Neural cell (in vitro differentiated cells): ENCODE data around the gene KCNH5. TPM values are rescaled to one million over a fixed set of nuclear protein-coding genes. Genes with fewer than 3 reads are reported as not detected.

Source experiments
- H2AFZ ChIP-seq: fragments of 200-600, 300-800 bp; sonication (generic), shearing (Covaris generic); 2 replicates; pipeline ENCODE4 v1.6.0; 2014; ENCODE audit warnings: low read depth, mild to moderate bottlenecking, antibody characterized with exemption, low read length, moderate library complexity
- H3F3A ChIP-seq: fragments of 200-600 bp; shearing (Covaris generic); 2 replicates; pipeline ENCODE4 v1.6.1; 2016; ENCODE audit warnings: mild to moderate bottlenecking, moderate library complexity, mixed read lengths, antibody characterized with exemption, low read length; ENCODE audit not compliant: insufficient read depth, poor library complexity, severe bottlenecking
- H3K27ac ChIP-seq: fragments of 200-600, 300-800 bp; sonication (generic), shearing (Covaris generic); 2 replicates; pipeline ENCODE4 v1.5.1; 2014; ENCODE audit warnings: mild to moderate bottlenecking, low read length, moderate library complexity
- H3K27me3 ChIP-seq: fragments of 300-800, 200-600 bp; sonication (generic), shearing (Covaris generic); 2 replicates; pipeline ENCODE4 v1.6.0; 2014; ENCODE audit warnings: mild to moderate bottlenecking, low read depth, low read length, moderate library complexity; ENCODE audit not compliant: insufficient read depth
- H3K36me3 ChIP-seq: fragments of 300-800, 200-600 bp; sonication (generic), shearing (Covaris generic); 2 replicates; pipeline ENCODE4 v1.5.1; 2014; ENCODE audit warnings: mild to moderate bottlenecking, antibody characterized with exemption, low read length, moderate library complexity; ENCODE audit not compliant: insufficient read depth
- H3K4me2 ChIP-seq: fragments of 300-800, 200-600 bp; sonication (generic), shearing (Covaris generic); 2 replicates; pipeline ENCODE4 v1.6.0; 2014; ENCODE audit warnings: mild to moderate bottlenecking, low read length
- H3K4me3 ChIP-seq: fragments of 300-800, 200-600 bp; sonication (generic), shearing (Covaris generic); 2 replicates; pipeline ENCODE4 v1.5.1; 2014; ENCODE audit warnings: mild to moderate bottlenecking, low read length, moderate library complexity
- H3K79me2 ChIP-seq: fragments of 200-600 bp; shearing (Covaris generic); replicated peaks from 2 replicates; pipeline ENCODE4 v1.6.0; 2014; ENCODE audit warnings: mild to moderate bottlenecking, low read length, moderate library complexity; ENCODE audit not compliant: insufficient read depth
- H3K9ac ChIP-seq: fragments of 300-800, 200-600 bp; sonication (generic), shearing (Covaris generic); 2 replicates; pipeline ENCODE4 v1.6.1; 2016; ENCODE audit warnings: mild to moderate bottlenecking, low read length, mixed read lengths
- H3K9me2 ChIP-seq: fragments of 200-600 bp; shearing (Covaris generic); 2 replicates; pipeline ENCODE4 v1.6.1; 2016; ENCODE audit warnings: mild to moderate bottlenecking, low read length, mixed read lengths; ENCODE audit not compliant: insufficient read depth
- H3K9me3 ChIP-seq: fragments of 200-600, 300-800 bp; sonication (generic), shearing (Covaris generic); 2 replicates; pipeline ENCODE4 v1.6.1; 2016; ENCODE audit warnings: mild to moderate bottlenecking, mixed run types, low read length, moderate library complexity, mixed read lengths
- H4K20me1 ChIP-seq: fragments of 200-600 bp; shearing (Covaris generic); 2 replicates; pipeline ENCODE4 v1.6.1; 2016; ENCODE audit warnings: mild to moderate bottlenecking, mixed run types; ENCODE audit not compliant: insufficient read depth
- EP300 ChIP-seq: fragments of 450-650 bp; conservative IDR thresholded peaks from 2 replicates; pipeline ENCODE4 v1.6.1; 2014; ENCODE audit warnings: antibody characterized with exemption, mild to moderate bottlenecking, moderate library complexity; ENCODE audit not compliant: poor library complexity, severe bottlenecking
- EZH2 ChIP-seq: fragments of 200-600, 300-800 bp; shearing (Covaris generic), sonication (generic); IDR thresholded peaks from 2 replicates; pipeline ENCODE4 v1.6.1; 2014; ENCODE audit warnings: antibody characterized with exemption, low read length, borderline replicate concordance, mild to moderate bottlenecking; ENCODE audit not compliant: insufficient read depth, poor library complexity, severe bottlenecking
- MXI1 ChIP-seq: fragments of 450-650 bp; conservative IDR thresholded peaks from 2 replicates; pipeline ENCODE4 v1.6.1; 2014; ENCODE audit warnings: antibody characterized with exemption, mild to moderate bottlenecking; ENCODE audit not compliant: poor library complexity, severe bottlenecking
- POLR2AphosphoS5 ChIP-seq: IDR thresholded peaks from 2 replicates; pipeline ENCODE4 v1.6.1; 2012
- RAD21 ChIP-seq: fragments of 450-650 bp; conservative IDR thresholded peaks from 2 replicates; pipeline ENCODE4 v1.6.1; 2014; ENCODE audit warnings: antibody characterized with exemption, mild to moderate bottlenecking, moderate library complexity
- REST ChIP-seq: IDR thresholded peaks from 2 replicates; pipeline ENCODE4 v1.6.1; 2012; ENCODE audit warnings: borderline replicate concordance
- SMC3 ChIP-seq: fragments of 450-650 bp; conservative IDR thresholded peaks from 2 replicates; pipeline ENCODE4 v1.6.1; 2014; ENCODE audit warnings: antibody characterized with exemption, mild to moderate bottlenecking, moderate library complexity; ENCODE audit not compliant: poor library complexity
- TAF1 ChIP-seq: IDR thresholded peaks from 2 replicates; pipeline ENCODE4 v1.6.1; 2012; ENCODE audit warnings: low read depth
- polyA plus RNA-seq: library from polyadenylated mRNA; depleted of rRNA; stranded (reverse); fragments of >200 nt; gene quantifications from 2 replicates; pipeline ENCODE4 v1.2.3, GENCODE V29; 2014
- TF ChIP-seq, protein P1 (sequence below): fragments of 450-650 bp; IDR thresholded peaks from 2 replicates; pipeline ENCODE4 v1.5.1; 2014; ENCODE audit warnings: antibody characterized with exemption, mild to moderate bottlenecking, moderate library complexity; ENCODE audit not compliant: poor library complexity, severe bottlenecking

KCNH5 gene
- polyA plus RNA-seq, 1 donor from 2014 or later, result 0.95 TPM

- Histone ChIP-seq H3K9me2 (no peaks in the 10 kb centered on the region), H3K36me3 (no peaks in the 10 kb centered on the region), H2AFZ (no peak overlapping the region), H3F3A (no peaks in the 10 kb centered on the region), H3K9ac (no peak overlapping the region), H3K27me3 (no peaks in the 10 kb centered on the region), H3K4me2 (no peak overlapping the region), H4K20me1 (no peaks in the 10 kb centered on the region), H3K27ac (no peak overlapping the region), H3K79me2 (no peaks in the 10 kb centered on the region), H3K9me3 (no peaks in the 10 kb centered on the region), H3K4me3 (no peak overlapping the region)
- TF ChIP-seq POLR2AphosphoS5, result no peak
- no peak for TF ChIP-seq MXI1
- TF ChIP-seq SMC3, result no peak
These were observed 131.2 kb downstream of the KCNH5 start for GRCh38 chr14:62914025-62914424.

DNA sequence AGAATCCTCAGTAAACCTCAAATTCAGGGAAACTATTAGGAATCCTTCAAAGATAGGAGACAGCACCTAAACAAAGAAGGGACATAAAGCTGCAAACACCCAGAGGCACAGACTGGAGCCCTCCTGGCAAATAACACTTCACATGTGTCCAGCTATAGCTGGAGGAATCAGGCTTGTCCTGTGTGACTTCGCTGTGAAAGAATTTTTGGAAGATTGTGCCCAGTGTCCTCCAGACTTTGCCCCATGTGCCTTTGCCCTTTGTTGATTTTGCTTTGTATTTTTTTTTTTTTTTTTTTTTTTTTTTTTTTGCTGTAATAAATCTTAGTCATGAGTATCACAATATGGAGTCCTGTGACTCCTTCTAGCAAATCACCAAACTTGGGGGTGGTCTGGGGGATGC lies 136.8 kb downstream of the KCNH5 start:
- Histone ChIP-seq H2AFZ (no peak overlapping the region), H3K4me2 (no peak overlapping the region), H3K79me2 (no peaks in the 10 kb centered on the region), H3K4me3 (no peak overlapping the region), H3K9ac (no peak overlapping the region), H3K9me2 (no peaks in the 10 kb centered on the region), H3K27ac (no peak overlapping the region), H3K36me3 (no peaks in the 10 kb centered on the region), H3K27me3 (no peaks in the 10 kb centered on the region), H4K20me1 (no peaks in the 10 kb centered on the region), H3F3A (no peaks in the 10 kb centered on the region), H3K9me3 (no peaks in the 10 kb centered on the region)
- TF ChIP-seq POLR2AphosphoS5 (no peak), MXI1 (no peak), EZH2 (no peak), RAD21 (no peak), REST (no peak), TAF1 (no peak), SMC3 (no peak), EP300 (no peak)
- TF ChIP-seq, protein P1, sequence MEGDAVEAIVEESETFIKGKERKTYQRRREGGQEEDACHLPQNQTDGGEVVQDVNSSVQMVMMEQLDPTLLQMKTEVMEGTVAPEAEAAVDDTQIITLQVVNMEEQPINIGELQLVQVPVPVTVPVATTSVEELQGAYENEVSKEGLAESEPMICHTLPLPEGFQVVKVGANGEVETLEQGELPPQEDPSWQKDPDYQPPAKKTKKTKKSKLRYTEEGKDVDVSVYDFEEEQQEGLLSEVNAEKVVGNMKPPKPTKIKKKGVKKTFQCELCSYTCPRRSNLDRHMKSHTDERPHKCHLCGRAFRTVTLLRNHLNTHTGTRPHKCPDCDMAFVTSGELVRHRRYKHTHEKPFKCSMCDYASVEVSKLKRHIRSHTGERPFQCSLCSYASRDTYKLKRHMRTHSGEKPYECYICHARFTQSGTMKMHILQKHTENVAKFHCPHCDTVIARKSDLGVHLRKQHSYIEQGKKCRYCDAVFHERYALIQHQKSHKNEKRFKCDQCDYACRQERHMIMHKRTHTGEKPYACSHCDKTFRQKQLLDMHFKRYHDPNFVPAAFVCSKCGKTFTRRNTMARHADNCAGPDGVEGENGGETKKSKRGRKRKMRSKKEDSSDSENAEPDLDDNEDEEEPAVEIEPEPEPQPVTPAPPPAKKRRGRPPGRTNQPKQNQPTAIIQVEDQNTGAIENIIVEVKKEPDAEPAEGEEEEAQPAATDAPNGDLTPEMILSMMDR, result no peak

DNA sequence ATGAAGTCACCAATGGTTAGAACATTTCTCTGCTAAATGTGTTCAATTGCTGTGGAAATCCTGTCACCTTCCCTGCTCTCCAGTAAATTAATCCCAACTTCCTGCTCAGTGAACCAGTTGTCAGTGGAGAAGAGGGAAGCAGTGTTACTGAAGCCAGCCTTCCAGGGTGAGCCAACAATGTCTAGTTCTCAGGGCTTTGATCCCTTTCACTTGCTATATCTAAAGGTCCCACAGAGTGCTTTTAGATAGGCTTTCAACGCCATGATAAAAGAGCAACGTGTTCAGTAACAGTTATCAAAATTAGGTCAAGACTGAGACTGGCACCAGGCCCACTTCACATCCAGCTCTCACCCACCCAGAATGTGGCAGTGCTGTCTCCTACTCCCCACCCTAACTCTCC lies 139.7 kb downstream of the KCNH5 start:
- Histone ChIP-seq H3F3A (no peaks in the 10 kb centered on the region), H3K27me3 (no peaks in the 10 kb centered on the region), H2AFZ (no peak overlapping the region), H3K9me3 (no peaks in the 10 kb centered on the region), H3K27ac (no peak overlapping the region), H3K36me3 (no peaks in the 10 kb centered on the region), H3K4me2 (no peak overlapping the region), H3K9ac (no peak overlapping the region), H3K9me2 (no peaks in the 10 kb centered on the region), H3K79me2 (no peaks in the 10 kb centered on the region), H3K4me3 (no peak overlapping the region), H4K20me1 (no peaks in the 10 kb centered on the region)
- TF ChIP-seq REST, result no peak
- no peak for TF ChIP-seq MXI1
- no peak for TF ChIP-seq POLR2AphosphoS5
- no peak for TF ChIP-seq RAD21
- TF ChIP-seq, protein P1, result no peak
- TF ChIP-seq EP300, result no peak
- TF ChIP-seq EZH2, result no peak
- no peak for TF ChIP-seq SMC3
- TF ChIP-seq TAF1, result no peak
